CMK (cell line): ENCODE measurements around the gene PGAM2.

Experiments used
- DNase-seq: peaks from one replicate; pipeline ENCODE4 v3.0.0-alpha.2; 2010; ENCODE audit warnings: low read depth

PGAM2 gene

DNA sequence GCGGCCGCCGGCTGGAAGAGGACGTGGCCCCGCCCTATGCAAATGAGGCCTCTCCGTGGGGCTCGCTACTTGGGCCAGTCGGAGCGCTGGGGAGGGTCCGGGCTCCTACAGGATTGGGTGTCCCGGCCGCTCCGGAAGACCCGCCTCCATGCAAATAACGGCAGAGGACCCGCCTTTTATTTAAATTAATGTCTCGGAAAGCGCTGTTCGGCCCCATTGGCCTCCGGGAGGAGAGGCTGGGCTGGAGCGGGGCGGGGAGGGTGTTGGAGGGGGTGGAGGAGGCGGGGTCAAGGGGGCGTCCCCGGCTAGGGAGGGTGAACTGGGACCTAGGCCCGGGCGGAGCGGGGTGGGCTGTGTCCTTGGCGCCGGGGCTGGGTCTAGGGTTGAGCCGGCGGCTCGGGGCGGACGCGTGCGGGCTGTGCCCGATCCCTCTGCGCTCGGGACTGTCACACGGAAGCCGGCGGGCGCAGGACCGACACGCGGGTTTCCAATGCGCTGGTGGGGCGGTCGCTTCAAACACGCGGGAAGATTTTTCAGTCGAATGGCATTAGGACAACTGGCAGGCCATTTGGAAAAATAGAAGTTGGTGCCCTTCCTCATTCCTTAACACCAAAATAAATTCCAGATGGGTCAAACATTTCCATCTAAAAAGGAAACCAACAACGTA lies 17.3 kb upstream of the PGAM2 start:
- DNase-seq: peak; percentile 87

DNA sequence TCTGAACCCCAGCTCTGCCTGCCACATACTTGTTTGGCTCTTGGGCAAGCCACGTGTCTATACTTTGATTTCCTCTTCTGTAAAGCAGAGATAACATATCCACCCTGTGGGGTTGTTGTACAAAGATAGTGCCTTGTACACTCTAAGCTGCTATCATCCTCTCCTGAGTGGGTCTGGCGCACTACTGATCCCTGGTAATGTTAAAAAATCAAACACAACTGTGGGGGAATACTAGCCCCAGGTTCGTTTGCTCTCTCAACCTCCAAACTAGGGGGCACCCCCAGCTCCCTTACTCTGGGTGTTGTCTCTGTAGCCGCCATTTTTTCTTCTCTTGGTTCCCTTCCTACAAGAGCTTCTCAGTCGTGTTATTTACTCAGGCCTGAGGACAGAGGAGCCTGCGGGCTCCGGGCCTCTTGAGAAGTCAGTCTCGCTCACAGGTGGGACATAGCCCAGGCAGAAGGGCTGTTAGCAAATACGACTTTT lies 15.9 kb upstream of the PGAM2 start:
- peak; percentile 79 for DNase-seq

DNA sequence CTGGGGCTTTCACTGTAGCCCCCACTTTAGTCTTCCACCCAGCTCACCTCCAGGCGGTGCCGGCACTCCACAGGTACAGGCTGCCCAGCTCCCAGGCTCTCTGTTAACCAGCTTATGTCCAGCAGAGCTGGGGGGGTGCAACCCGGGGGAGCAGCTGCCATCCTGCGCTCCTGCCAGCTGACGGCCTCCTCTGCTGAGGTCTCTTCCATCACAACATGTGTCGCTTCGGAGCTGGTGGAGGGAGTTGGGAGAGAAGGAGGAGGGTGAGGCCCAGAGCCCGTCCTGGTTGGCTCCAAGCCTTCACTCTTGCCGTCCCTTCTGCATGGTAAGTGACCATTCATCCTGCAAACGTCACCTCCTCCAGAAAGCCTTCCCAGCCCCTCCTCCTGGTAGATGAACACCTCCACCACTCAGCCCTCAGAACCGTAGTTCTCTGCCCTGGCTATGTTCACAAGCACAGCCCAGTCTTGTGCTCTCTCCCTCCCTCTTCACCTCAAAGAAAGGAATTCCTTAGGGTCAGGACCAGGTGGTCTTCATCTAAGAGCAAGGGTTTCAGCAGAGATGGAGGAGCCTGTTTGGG lies 15.4 kb upstream of the PGAM2 start:
- no peak for DNase-seq

DNA sequence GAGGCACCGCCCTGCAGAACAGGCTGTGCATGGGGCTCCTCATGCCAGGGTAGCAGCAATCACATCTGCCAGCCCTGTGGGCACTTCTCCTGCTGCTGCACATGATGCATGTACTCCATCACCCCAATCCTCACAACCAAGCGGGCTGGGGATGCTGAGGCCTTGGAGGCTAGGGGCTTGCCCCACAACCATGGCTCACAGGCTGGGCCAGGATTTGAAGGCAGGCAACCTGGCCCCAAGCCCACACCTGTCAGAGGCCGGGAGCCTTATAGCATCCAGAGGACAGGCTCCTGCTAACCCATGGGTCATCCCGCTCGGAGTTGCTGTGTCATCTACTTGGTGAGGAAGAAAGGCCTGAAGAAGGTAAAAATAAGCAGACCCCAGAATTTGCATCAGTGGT lies 14.8 kb upstream of the PGAM2 start:
- DNase-seq: no peak

DNA sequence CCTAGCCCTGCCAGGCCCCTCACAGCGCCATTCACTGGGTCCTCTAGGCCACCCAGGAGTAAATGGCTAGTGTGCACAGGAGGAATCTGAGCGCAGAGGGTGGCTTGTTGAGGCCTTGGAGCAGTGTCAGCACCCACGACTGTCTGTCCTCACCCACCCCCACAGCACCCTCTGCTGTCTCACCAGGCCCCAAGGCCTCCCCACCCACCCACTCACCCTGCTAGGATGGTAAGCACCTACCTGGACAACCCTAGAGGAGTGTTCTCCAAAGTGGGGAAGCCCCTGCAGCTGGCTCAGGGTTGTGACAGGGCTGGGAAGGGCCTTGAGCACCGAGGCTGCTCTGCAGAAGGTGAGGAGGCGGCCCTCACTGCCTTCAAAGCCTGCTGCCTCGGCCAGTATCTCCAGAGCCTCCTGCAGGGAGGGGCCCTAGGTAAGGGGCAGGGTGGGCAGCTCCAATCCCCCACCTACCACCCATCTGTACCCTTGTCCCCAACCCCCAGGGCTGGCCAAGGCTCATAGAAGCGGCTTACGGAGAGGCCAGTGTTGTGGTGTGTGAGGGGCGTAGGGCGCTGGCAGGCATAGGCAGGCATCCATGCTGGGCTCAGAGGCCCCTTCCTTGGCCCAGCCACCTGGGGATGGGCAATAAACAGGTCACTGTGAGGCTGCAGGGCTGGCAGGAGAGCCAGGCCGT lies 14.1 kb upstream of the PGAM2 start:
- DNase-seq: no peak

DNA sequence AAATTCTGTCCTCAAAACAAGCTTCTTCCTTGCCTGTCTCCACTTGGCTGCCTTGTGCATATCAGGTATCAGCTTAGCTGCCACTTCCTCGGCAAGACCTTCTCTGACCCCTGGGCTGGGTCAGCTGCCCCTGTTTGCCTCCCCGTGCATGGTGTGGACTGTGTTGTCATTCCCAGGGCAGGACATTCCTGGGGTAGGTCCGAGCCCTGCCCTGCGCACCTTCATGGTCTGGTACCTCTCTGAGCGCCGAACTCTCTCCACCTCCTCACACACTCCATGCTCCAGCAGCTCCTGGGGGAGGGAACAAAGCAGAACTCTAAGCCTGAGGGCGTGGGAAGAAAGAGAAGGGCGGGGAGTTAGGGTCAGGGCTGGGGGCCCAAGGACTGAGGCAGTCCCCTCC lies 13.2 kb upstream of the PGAM2 start:
- no peak for DNase-seq

DNA sequence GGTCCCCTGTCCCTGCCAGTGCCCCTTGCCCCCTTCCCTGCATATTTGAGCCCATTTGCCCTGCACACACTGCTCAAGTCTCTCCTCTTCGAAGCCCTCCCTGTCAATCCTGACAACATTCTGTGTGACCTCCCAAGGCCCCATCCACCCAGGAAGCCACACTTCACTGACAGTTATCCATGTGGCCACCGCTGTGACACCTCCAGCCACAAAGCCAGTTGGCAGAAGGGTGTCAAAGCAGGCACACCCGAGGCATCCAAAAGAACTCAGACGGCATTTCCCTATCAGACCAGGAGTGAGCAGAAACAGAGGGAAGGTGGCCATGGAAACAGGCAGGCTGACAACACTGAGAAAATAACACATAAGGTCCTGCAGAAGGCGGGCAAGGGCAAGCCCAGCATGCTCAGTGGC lies 12.3 kb upstream of the PGAM2 start:
- DNase-seq: no peak

DNA sequence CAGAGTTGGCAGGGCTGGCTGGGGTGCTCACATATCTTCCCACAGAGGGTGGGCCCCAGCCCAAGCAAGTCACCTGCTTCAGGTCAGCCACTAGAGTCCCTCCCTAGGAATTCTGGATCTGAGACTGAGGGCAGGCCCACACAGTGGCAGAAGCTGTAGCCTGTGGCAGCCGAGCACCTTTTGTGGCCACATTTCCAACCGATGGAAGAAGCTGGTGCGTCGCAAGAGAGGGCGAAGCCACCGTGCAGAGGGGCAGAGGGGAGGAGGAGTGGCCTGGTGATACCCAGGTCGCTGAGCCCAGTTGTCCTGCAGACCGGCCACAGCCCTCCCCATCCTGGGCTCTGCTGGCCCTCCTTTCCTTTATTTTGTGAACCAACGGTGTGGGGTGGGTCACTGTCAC lies 11.7 kb upstream of the PGAM2 start:
- DNase-seq: no peak

DNA sequence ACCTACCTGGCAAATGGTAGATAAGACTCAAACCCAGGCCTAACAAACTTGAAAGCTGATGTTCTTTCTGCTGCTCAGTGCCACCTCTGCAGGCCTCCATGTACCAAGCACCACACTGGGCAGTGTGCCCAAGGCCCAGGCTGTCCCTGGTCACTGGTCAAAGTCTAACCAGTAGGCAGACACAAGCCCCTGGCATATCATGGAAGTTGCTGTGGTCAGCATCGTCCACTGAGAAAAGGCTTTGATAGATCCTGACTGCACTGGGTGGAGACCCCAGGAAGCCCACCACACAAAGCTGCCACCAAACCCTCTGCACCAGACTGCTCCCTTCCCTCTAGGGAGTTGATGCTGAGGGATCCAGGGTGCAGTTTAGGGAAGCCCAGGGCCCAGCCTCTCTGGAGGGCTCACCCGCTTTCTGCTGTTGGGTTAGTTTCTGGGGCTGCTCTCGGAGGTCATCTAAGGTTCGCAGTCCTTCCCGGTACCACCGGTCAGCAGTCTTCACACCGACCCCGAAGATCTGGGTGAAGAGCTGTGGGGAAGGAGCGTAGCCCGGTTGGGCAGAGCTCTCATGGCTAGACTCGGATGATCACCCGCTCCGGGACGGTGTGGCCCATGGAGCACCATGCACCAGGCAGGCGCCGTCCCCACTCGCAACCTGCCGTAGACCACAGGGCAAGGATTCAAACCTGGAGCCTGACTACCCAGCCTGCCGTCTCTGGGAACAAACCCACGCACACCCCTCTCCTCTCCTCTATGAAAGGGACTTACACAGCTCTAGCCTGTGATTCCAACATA lies 10.9 kb upstream of the PGAM2 start:
- no peak for DNase-seq

DNA sequence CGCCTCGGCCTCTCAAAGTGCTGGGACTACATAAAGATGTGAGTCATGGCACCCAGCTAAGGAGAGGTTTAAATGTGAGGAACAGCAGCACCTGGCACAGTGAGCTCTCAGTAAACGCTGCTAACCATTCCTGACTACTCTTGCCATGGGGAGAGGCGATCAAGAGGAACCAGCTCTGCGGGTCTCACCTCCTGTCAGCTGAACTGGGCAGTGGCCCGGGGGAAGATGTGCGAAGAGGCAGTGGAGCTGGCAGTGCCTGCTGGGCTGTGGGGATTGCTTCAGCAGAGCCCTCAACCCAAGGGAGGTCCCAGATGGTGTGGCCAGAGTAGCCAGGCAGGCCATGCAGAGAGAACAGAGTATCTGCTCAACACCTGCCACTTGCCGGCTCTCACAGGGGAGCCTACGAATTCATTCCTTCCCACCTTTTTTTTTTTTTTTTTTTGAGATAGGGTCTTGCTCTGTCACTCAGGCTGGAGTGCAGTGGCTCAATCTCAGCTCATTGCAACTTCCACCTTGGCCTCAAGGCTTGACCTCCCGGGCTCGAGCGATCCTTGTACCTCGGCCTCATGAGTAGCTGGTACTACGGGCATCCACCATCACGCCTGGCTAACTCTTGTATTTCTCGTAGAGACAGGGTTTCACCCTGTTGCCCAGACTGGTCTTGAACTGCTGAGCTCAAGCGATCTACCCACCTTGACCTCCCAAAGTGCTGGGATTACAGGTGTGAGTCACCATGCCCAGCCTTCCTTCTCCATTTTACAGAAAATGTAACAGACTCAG lies 10.1 kb upstream of the PGAM2 start:
- no peak for DNase-seq

DNA sequence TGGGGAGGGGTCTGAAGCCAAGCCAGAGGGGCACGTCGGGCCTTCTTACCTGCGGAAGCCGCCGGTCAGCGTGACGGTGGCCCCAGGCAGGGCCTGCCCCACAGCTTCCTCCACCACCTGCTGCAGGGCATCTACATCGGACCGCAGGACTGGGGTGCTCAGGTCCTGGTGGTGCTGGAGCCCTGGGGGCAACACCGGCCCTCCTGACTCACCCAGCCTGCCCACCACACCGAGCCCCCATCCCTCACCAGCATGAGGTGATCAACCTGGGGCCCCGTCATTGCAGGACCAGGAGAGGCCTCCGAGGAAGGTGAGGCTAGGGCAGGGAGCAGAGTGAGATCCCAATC lies 9.0 kb upstream of the PGAM2 start:
- DNase-seq: no peak

DNA sequence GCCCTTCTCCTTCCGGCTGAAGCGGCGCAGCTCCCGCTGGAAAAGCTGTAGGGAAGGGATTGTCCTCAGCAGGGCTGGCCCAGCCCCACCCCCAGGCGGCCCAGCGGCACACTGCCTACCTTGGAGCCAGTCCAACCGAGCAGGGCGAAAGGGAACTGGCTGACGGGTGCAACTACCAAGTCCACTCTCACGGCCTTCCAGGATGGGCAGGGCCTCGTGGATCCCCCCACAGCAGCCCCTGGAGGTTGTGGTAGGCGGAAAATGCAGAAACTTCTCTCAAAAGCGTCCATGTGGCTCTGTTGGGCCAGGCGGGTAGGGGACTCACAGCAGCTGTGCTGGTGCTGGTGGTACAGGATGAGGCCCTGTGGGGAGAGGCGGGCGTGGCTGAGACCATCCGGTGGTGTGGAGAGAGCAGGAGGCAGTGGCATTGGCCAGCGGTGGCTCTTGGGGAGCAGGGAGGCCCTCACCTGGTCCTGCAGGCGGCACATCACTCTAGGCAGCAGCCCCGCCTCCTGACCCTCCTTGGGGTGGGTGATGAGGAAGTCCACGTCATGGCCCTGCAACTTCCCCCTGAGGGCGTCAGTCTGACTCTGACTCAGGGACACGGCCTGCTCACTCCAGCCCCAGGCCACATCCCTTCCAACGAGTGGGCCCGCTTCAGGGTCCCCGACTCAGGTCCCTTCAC lies 8.4 kb upstream of the PGAM2 start:
- peak; percentile 48 for DNase-seq

DNA sequence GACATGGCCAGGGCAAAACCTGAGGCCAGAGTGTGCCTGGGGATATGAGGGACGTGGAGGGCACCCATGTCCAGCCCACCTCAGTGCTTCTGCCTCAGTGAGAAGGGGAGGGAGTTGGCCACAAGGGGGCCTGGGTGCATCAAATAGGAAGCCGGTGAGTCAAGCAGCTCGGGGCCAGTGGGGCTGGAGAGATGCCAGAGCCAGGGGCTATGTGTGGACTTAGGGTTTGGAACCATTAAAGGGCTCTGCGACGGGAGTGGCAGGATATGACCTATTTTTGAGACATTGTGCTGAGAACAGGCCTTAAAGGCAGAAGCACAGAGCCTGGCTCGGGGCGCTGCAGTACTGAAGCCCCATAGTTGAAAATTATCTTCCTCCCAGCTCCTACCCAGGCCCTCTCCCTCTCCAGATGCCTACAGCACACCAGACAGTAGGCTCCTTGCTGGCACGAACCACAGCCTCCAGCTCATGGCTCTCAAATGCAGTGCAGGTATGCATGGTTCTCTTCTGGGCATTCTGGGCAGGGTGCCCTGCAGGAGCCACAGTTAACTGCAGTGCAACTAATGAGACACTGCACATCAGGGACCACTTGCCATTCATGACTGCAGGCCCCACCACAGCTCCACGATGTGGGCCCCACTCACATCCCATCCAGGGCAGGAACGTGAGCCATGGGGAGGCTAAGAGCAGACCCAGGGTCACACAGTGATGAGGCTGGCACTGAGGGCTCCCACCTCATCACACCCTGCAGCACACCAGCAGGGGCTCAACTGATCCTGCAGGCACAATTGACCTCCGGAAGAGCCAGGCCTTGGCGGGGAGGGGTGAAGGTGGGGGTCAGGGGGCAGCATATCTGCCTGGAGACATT lies 7.2 kb upstream of the PGAM2 start:
- peak; percentile 36 for DNase-seq

DNA sequence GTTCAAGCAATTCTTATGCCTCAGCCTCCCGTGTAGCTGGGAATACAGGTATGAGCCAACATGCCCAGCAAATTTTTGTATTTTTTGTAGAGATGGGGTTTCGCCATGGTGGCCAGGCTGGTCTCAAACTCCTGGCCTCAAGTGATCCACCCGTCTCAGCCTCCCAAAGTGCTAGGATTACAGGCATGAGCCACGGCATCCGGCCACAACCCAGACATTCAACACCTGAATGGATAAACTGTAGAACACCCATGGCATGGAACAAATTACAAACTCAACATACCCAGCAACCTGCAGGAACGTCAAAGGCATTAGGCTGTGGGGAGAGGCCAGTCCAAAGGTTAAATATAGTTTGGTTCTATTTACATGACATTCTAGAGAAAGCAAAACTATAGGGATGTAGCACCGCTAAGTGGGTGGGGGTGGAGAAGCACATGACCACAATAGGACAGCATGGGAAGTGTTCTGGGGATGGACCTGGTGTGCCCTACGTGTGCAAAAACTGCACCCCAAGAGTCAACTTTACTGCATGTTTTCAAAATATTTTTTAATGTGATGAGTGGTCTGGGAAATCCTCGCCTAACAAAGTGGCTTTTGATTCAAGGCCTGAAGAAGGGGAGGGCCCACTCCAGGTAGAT lies 6.5 kb upstream of the PGAM2 start:
- DNase-seq: no peak

DNA sequence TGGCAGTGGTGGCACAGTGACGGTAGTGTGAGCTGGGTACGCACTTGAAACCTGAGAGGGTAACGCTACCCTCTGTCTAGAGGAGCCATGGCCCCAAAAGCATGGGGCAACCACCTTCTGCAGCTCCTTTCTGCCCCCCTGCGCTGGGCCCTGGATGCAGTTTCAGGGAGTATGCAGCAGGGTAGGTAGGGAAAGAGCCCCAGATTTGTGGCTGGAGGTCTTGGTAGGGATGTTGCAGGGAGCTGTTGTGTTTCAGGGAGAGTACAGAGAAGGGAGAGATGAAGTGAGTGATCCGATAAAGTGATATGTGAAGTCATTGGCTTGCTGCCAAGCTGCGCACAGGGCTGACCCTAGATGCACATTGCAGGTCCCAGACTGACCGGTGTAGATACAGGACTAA lies 2.7 kb upstream of the PGAM2 start:
- DNase-seq: no peak

DNA sequence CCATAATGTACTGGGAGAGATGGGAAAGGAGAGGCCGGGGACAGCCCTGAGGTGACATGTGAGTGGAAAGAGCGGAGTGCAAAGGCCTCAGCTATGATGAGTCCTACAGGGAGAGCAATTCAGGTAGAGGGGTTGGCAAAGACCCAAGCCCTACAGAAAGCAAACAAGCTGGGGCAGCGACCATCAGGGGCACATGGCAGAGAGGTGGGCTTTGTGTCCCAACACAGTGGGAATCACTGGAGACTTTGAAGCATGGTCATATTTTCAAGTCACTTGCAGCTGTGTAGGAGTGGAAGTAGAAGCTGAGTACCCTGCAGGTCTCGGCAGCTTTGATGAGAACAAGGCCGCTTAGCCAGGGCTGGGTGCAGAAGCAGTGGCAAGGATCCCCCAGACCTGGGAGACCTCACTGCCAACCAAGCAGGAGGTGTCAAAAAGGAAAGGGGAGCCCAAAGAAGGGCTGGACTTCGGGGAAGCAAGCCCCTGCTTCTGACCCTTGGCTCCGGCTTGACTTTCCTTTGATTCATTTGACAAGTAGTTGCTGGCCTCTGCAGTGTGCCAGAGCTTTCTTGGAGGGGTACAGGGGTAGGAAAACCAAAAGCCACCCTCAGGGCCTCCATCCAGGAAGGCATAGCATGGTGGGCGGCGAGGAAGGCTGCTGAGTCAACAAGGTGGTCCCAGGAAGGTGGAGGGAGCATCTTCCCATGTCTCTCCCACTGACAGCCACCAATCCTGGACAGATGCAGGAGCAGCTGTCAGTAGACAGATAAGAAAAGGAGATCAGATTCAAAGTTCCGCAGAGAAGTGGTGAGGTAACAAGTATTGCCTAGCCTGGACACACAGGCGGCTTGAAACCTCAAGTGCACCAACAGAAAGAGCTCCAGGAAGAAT lies 1.9 kb upstream of the PGAM2 start:
- no peak for DNase-seq

DNA sequence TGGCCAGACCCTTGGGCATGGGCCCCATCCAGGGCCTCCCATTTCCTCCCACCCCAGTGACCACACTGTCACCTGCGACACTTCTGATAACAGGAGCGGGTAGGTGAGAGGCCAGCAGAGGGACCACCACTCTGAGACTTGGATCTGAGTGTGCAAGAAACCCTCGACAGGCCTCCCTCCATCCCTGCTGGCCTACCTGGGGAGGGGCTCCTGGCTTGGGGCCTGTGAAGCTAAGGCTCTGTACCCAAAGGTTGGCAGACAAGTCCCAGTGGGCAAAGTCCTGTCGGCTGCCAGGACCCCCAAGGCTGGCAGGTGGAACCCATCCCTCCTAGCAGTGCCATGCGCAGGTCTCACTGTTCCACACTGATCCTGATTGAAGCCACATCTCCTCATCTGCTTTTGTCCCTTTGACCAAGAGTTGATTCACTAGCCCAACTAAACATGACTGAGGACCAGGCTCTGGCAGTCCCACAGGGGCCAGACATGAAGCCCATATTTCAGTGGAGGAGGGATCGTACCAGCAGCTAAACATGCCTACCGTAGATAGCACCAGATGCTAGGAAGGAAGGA lies 1.2 kb upstream of the PGAM2 start:
- DNase-seq: no peak

DNA sequence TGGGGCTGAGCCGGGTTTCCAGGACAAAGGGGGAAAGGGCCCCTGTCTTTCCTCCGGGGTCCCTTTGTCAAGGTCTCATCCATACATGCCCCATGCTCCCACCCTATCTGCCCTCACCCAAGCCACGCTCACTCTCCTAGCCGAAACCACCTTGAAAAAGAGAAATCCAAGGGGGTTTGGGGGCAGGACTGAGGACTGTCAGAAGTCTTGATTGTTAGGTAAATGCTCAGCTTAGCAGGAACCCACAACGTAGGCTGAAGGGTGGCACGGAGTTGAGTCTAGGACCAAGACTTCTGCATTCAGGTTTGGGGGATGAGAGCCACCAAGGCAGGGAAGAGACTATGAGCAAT lies 719 bp upstream of the PGAM2 start:
- DNase-seq: no peak
